Jurkat, Clone E6-1 (cell line): ENCODE measurements around the gene ADD1.
A peak's percentile ranks its signal among the peaks of the same experiment; 100 is the strongest.

Experiments
- DNase-seq: peaks from one replicate; pipeline ENCODE4 v3.0.0-alpha.2; 2011; ENCODE audit warnings: low read depth, low spot score
- H3K4me3 ChIP-seq: 2 replicates; pipeline ENCODE4 v1.5.1; 2011; ENCODE audit warnings: mild to moderate bottlenecking, low read length, control low read depth, moderate library complexity

ADD1 gene

DNA sequence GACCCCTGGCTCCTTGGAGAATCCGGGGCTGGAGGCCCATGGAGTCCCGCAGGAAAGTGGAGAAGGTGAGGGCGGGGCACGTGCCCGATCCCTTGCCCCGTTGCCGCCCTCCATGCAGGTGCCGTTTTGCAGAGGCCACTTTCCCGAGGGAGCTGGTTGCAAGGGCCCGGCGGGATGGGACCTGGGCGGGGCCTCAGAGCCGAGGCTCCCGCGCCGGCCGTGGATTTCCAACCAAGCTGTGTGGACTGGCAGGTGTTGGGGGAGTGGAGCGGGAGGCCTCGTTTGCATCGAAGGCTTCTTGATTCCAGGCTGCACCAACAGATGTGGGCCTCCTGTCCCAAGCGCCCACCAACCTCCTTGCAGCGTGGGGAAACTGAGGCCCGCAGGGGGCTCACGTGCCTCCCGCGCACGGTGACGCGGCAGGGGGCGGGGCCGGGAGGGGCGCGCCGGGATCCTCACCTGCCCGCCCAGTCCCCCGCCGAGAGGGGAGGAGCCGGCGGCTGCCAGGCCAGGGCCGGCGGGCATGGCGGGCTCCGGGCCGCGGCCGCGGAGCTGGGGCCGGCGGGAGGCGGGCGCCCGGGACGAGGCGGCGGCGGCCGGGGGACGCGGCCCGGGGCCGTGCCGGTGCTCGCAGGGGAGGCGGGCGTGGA lies 25.8 kb upstream of the ADD1 start:
- H3K4me3 ChIP-seq: peak overlapping the region; percentile 47
- no peak for DNase-seq

DNA sequence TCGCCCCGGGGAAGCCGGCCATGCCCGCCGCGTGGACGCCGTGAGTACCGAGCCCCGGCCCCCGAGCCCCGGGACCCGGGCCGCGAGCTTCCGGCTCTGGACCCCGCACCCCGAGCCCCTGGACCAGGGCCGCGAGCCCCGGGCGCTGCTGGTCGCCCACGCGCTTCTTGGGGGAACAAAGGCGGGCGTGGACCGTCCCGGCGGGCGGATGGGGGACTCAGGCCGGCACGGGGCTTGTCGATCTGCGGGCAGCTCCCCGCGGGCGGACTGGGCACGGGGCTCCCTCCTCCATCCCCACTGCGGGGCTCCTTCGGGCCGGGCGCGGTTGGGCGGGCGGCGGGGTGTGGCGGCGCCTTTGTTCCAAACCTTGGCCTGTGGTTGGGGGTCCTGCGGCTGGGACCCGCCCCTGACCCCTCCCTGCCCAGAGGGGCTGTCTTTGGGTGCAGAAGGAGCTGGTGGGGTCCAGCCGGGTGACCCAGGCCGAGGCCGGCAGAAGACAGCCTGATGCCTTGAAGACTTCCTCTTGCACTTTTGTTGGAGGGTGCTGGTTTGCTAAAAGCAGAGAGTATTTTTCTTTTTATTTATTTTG lies 25.2 kb upstream of the ADD1 start:
- no peak for DNase-seq
- H3K4me3 ChIP-seq: peak overlapping the region; percentile 47

DNA sequence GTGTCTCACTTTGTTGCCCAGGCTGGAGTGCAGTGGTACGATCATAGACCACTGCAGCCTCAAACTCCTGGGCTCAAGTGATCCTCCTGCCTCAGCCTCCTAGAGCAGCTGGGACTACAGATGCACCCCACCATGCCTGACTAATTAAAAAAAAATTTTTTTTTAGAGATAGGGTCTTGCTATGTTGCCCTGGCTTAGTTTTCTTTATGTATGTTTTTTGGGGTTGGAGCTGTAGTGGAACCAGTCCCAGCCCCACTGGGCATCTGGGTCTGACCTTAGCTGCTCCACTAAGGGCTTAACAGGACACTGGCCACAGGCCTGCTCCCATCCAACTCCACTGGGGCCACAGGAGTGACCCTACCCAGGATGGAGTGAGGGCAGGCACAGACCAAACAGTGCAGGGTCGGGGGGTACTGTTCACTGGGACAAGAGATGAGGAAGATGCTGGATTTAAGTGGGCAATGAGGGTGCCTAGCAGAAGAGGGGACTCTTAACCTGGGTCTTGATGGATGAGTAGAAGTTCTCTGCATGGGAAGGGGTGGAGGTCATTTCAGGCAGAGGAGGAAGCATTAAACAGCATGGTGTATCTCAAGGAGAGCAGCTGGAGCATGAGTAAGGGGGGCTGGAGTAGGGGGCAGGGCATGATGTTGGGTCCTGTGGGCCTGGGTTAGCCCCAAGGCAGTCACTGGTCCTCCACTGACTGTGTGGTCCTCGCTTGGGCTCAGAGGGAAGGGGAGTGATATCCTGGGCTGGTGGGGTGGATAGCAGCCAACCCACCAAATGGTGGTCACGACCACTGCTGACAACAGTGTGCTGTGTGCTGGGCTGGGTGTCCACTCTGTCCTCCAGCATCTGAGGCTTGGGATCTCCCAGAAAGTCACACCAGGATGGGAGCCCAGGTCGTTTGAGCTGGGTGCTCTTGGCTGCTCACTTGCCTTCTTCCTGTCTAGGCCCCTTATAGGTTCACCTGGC lies 24.1 kb upstream of the ADD1 start:
- peak overlapping the region; percentile 47; the same call in 1 of the 2 replicates for H3K4me3 ChIP-seq
- DNase-seq: no peak

DNA sequence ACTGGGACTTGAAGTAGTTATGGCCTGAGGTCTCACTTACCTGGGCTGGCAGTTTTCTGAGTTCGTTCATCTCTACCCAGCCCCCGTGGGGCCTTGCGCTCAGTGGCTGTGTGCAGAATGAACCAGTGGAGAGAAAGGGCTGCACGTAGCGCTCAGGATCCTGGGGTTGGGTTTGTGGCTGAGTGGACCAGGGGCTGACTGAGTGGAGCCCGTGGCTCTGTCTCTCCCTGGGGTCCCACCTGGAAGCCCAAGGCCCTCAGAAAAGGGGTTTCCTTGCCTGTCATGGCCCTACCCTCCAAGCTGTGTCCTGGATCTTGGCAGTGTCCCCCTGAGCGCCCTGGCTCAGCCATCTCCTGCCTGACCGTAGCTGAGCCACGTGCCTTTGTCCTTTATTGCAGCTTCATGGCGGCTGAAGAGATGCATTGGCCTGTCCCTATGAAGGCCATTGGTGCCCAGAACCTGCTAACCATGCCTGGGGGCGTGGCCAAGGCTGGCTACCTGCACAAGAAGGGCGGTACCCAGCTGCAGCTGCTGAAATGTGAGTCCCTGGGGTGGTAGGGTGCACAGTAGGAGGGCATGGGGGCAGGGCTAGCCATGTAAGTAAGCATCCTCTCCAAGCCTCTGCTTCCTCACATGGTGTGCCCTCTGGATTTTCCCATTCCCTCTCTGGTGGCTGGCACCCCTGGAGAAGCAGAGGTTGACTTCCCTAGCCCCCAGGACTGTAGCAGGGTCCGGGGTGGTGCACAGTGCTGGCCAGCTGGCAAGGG lies 23.2 kb upstream of the ADD1 start:
- no peak overlapping the region for H3K4me3 ChIP-seq
- DNase-seq: no peak

DNA sequence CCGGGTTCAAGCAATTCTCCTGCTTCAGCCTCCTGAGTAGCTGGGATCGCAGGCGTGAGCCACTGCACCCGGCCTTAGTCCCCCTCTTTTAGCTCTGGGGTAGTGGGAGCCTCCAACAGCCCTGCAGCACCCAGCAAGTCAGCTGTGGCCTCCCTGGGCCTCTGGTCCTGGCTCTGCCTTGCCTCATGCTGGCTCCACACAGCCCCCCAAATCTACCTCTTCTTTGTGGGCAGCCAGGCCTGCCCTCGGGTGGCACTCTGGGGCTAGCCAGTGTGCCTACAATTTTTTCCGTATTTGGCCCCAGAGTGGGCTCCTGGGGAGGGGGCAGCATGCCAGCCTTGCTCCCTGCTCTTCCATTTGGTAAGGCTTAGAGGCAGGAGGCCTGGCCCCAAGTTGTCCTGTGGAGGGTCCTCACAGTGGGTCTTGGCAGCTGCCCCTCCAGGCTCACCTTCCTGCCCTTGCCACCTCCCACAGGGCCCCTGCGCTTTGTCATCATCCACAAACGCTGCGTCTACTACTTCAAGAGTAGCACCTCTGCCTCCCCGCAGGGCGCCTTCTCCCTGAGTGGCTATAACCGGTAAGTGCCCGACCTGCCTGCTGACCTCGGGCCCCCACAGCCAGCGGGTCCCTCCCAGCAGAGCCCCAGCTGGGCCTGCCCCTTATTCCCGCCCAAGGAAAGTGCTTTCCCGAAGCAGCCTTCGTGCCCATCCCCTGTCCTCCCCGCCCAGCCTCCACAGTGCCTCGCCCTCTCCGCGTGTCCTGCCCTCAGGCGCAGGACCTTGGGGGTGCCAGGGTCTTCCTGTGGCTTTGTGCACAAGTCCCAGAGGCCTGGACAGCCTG lies 21.0 kb upstream of the ADD1 start:
- H3K4me3 ChIP-seq: no peak overlapping the region
- DNase-seq: no peak

DNA sequence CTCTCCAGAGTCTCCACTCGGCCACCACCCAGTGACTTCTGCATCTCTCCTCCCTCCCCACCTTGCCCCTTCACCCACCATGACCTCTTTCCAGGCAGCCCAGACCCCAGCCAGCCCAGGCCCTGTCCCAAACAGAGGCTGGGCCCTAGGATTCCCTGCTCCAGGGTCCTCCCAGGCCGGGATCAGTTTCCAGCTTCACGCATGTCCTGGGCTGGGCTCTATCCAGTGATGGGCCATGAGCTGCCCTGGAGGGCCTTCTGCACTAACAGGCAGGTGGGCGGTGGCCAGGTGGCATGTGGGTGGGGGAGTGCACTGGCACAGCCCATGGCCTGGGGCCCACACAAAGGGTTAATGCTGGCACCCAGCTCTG lies 20.4 kb upstream of the ADD1 start:
- DNase-seq: no peak
- H3K4me3 ChIP-seq: no peak overlapping the region

DNA sequence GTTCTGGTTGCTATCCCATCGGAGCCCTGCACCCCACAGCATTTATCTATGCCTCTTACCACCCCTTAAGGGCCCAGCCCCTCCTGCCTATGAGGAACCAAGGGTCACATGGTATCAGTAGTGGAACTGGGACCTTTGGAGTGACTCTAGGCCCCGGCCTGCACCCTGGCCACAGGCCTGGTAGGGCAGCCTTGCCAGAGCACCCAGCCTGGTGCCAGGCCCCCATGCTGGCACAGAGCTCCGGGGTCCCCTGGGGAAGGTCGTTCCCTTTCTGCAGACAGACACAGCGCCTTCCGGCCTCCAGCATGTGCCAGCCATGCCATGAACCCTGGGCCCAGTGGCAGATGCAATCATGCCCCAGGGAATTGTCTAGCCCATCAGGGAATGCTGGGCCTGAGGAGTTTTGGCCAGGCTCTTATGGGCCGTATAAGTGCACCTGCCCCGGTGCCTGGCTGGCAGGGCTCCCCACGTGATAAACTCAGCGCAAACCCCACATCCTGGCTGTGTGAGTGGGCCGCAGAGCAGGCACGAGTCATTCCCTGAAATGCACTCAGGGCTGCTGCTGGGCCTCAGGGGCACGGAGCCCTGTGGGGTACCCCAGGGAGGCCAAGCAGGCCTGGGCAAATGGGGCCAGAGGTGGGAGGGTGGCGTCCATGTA lies 19.8 kb upstream of the ADD1 start:
- no peak for DNase-seq
- H3K4me3 ChIP-seq: no peak overlapping the region

DNA sequence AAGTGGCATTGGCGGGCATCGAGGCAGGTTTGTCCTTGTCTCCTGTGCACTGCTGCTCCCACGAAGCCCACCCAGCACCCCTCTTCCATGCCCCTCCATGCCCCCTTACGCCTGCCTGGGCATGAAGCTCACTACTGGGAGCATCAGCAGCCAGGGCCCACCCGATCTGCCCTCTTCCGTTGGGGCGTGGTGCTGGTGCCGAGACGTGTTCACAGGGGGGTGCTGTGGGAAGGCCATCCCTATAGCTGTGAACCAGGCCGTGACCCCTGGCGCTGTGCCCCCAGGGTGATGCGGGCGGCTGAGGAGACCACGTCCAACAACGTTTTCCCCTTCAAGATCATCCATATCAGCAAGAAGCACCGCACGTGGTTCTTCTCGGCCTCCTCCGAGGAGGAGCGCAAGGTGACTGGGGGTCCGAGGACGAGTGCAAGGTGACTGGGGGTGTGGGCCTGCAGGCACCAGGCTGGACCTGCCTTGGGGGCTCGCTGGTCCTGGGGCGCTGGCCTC lies 19.3 kb upstream of the ADD1 start:
- H3K4me3 ChIP-seq: no peak overlapping the region
- DNase-seq: no peak

DNA sequence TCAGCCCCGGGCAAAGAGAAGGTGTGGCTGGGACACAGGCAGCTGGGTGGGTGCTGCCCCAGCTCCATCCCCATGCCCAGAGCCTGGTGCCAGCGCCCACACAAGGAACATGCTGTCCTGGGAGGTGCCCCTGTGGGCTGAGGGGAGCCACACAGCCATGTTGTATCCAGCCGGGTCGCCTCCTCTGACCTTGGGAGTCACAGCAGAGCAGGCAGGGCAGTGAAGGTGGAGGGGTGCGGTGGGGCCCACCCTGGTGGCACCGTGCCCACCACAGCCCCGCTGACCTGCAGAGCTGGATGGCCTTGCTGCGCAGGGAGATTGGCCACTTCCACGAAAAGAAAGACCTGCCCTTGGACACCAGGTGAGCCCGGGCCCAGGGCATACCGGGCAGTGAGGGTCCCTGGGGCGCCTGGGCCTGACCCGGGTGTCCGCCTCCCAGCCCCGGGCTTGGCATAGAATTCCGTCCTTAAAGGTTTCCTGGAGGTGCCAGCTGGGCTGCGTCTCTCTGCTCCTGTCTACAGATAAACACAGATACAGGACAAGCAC lies 18.7 kb upstream of the ADD1 start:
- H3K4me3 ChIP-seq: no peak overlapping the region
- no peak for DNase-seq

DNA sequence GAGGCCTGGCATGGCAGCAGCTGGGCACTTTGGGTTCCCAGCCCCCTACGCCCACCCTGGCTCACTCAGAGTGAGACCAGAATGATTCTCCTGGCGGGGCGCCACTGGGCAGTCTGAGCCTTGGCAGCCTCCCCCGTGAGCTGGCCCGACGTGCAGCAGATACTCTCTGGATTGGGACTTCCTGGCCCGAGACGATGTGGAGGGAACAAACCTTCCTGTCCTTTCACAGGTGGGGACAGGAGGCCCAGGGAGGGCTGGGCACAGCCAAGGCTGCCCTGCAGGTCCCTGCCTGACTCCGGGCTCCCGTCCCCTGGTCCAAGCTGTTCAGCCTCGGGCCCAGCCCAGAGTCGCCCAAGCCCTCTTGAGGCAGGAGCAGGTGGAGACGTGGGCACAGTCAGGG lies 17.9 kb upstream of the ADD1 start:
- DNase-seq: no peak
- no peak overlapping the region for H3K4me3 ChIP-seq

DNA sequence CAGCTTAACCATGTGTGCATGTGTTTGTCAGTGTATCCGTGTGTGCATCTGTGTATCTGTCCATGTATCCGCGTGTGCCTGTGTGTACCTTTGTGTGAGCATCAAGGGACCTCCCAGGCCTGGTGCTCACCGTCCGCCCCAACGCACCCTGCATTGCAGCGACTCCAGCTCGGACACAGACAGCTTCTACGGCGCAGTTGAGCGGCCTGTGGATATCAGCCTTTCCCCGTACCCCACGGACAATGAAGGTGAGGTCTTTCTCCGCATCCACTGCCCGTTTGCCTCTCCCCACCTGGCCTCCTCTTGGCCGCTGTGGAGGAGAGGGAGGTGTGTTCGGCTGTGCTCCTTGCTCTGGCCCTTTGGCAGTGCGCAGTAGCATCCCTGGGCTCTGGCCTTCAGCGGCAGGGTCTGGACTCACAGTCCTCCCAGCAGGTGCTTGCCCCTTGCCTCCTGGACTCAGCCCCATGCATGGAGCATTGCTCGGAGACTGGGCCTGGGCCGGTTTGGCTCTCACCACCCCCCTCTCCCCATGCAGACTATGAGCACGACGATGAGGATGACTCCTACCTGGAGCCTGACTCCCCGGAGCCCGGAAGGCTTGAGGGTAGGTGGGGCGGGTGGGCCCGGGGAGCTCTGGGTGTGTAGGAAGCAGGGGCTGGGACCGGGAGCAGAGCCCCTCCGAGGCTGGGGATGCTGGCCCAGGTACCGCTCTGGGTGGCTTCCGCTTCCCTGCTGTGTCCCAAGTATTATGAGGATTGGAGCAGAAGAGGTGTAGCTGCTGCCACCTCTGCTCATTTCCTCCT lies 16.4 kb upstream of the ADD1 start:
- no peak for DNase-seq

DNA sequence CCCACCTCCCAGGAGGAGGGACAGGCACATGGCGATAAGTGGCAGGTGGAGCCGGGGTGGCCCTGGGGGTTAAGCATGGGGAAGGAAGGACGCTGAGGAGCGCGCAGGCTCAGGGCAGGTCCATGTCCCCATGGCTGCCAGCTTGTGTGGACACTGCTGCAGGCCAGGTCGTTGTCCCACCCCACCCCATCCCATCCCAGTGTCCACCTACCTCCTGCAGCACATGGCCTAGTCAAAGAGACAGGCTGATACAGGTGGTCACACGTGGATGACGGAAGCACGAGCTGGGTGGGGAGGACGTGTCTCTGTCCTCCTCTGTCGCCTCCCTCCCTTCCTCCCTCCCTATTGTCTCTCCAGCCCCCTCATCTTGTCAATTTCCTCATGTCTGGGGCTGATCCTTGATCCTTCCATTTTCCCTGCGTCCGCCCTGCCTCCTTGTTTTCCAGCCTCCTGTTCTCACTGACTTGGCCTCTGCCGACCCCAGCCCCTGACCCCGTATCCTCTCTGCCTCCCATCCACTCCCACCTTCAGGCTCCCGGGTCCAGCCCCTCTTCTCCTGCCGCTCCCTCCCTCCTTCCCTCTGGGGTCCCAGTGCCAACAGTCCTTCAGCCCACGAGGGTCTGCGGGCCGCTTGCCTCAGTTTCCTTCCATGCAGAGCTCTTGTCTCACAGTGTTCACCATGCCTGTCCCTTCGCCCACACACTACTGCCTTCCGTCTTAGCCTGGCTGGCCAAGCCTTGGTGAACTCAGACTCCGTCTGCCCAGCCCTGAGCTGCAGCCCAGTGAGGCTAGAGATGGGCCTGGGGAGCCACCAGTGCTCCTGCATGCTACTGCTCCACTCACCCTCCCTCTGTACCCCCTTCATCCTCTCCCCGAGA lies 15.5 kb upstream of the ADD1 start:
- H3K4me3 ChIP-seq: no peak overlapping the region
- DNase-seq: no peak

More for the DNA sequence above, 16.4 kb upstream of the ADD1 start:
- no peak overlapping the region for H3K4me3 ChIP-seq

DNA sequence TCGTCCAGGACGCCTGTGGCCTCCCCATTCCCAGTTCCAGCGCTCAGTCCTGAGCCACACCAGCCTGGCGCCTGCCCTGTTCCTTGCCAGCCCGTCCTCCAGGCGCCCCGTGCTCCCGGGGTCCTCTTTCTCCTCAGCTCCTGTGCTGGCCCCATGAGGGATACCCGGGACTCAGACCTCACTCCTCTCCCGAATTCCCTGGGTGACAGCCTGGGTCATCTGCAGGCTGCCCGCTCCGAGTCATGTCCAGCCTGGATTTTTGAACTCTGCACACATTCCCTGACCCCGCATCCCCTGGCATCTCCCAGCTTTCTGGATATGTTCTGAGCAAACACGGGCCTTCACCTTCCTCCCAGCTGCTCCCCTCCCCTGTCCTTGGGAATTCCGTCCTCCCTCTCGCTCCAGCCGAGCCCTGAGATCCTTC lies 14.9 kb upstream of the ADD1 start:
- no peak overlapping the region for H3K4me3 ChIP-seq
- no peak for DNase-seq

DNA sequence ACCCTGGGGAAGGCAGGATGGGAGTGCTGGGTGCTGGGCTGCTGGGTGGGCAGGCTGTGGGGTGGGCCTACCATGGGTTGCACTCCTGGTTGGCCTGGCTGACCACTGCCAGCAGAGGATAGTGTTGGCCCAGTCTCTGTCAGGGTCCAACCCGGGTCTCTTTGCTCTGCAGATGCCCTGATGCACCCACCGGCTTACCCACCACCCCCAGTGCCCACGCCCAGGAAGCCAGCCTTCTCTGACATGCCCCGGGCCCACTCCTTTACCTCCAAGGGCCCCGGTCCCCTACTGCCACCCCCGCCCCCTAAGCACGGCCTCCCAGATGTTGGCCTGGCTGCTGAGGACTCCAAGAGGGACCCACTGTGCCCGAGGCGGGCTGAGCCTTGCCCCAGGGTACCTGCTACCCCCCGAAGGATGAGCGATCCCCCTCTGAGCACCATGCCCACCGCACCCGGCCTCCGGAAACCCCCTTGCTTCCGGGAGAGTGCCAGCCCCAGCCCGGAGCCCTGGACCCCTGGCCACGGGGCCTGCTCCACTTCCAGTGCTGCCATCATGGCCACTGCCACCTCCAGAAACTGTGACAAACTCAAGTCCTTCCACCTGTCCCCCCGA lies 14.2 kb upstream of the ADD1 start:
- no peak overlapping the region for H3K4me3 ChIP-seq
- DNase-seq: no peak

DNA sequence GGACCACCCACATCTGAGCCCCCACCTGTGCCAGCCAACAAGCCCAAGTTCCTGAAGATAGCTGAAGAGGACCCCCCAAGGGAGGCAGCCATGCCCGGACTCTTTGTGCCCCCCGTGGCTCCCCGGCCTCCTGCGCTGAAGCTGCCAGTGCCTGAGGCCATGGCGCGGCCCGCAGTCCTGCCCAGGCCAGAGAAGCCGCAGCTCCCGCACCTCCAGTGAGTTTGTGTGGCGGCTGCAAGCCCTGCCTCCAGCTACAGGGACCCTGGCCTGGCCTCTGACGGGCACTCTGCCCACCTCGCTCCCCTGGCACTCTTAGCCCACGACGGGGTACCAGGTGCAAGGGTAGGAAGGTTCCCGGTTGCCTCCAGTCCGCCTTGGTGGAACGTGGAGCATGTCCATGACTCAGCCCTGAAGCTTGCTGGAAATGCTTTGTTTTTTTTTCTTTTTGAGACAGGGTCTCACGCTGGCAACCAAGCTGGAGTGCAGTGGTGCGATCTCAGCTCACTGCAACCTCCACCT lies 13.7 kb upstream of the ADD1 start:
- DNase-seq: no peak
- H3K4me3 ChIP-seq: no peak overlapping the region
